ENCODE measurements around the gene AAK1. TPM values are rescaled to one million over a fixed set of nuclear protein-coding genes. Genes with fewer than 3 reads are reported as not detected.

Gene AAK1
- total and polyA plus RNA-seq, 2 experiments from 2014 or later = 39.0 to 52.4 TPM

GRCh38 chr2:69644506-69644979 is 1.0 kb upstream of the AAK1 start:
- peaks cover 33% of the 10 kb centered on the region for H3K4me1 ChIP-seq (ENCODE audit: insufficient read depth)
- peak overlapping the region; percentile 99 for H3K4me2 ChIP-seq
- Mint-ChIP-seq H3K36me3 (ENCODE audit: low read depth) (no peaks in the 10 kb centered on the region; the same call in 2 of the 3 replicates), H3K27me3 (ENCODE audit: insufficient read depth, low read depth, poor library complexity) (peaks cover 6% of the 10 kb centered on the region), H3K9me3 (peaks cover 5% of the 10 kb centered on the region; the same call in 1 of the 3 replicates), H3K4me3 (peak overlapping the region; percentile 92), H3K4me1 (peaks cover 38% of the 10 kb centered on the region), H3K27ac (no peak overlapping the region)
- no peaks in the 10 kb centered on the region; the same call in 1 of the 2 replicates for H3F3A ChIP-seq (replicated peaks; ENCODE audit: low read depth)
- H3K4me3 ChIP-seq = peak overlapping the region; percentile 92
- no peak overlapping the region for H3K27ac ChIP-seq (ENCODE audit: low read depth)
- H3K36me3 ChIP-seq (ENCODE audit: insufficient read depth) = no peaks in the 10 kb centered on the region
- peaks cover 28% of the 10 kb centered on the region for H3K79me2 ChIP-seq (replicated peaks; ENCODE audit: insufficient read depth)
- ATAC-seq (no peak), DNase-seq (ENCODE audit: low spot score) (no peak)
- H3K27me3 ChIP-seq (ENCODE audit: insufficient read depth) = peaks cover 10% of the 10 kb centered on the region
- H2AFZ ChIP-seq = peak overlapping the region; percentile 98
- no peaks in the 10 kb centered on the region for H3K9me2 ChIP-seq (ENCODE audit: insufficient read depth)
- no peaks in the 10 kb centered on the region for H4K20me1 ChIP-seq (replicated peaks; ENCODE audit: insufficient read depth)
- TF ChIP-seq JUNB (IDR thresholded peaks at IDR 0.05; ENCODE audit: unreplicated experiment) (no peak), REST (IDR thresholded peaks at IDR 0.05; ENCODE audit: unreplicated experiment) (no peak), ZNF331 (CRISPR knock-in tag; IDR thresholded peaks at IDR 0.05; ENCODE audit: low read depth) (no peak), ZNF462 (CRISPR knock-in tag; IDR thresholded peaks at IDR 0.05) (no peak), STAT1 (IDR thresholded peaks at IDR 0.05; ENCODE audit: unreplicated experiment) (no peak), NANOG (IDR thresholded peaks at IDR 0.05; ENCODE audit: borderline replicate concordance) (no peak), ETS1 (IDR thresholded peaks at IDR 0.05) (no peak), CTCF (conservative IDR thresholded peaks at IDR 0.05; ENCODE audit: low read depth in 2 of 2) (no peak), EZH2 (IDR thresholded peaks at IDR 0.05; ENCODE audit: low read depth, unreplicated experiment) (no peak), ZNF114 (CRISPR knock-in tag; IDR thresholded peaks at IDR 0.05) (no peak)

All from GM23338 (cell line).